C4-2B (cell line): ENCODE results near the gene PAM16.
A peak's percentile ranks its signal among the peaks of the same experiment; 100 is the strongest.

ENCODE experiments used
- H3K27ac ChIP-seq: fragments of 450-650 bp; 2 replicates; pipeline ENCODE4 v1.5.1; 2017
- CTCF ChIP-seq: fragments of 450-650 bp; conservative IDR thresholded peaks from 2 replicates; pipeline ENCODE4 v1.5.1; 2017; ENCODE audit warnings: mild to moderate bottlenecking
- ZFX ChIP-seq: fragments of 450-650 bp; IDR thresholded peaks from 2 replicates; pipeline ENCODE4 v1.6.1; 2017

PAM16 gene

GRCh38 chr16:4361033-4361943 is 10.2 kb upstream of the PAM16 start:
- H3K27ac ChIP-seq: no peak overlapping the region
- TF ChIP-seq CTCF (no peak), ZFX (no peak)

GRCh38 chr16:4360538-4361021 is 9.5 kb upstream of the PAM16 start:
- no peak overlapping the region for H3K27ac ChIP-seq
- TF ChIP-seq CTCF (no peak), ZFX (no peak)

GRCh38 chr16:4359914-4360313 is 8.8 kb upstream of the PAM16 start:
- no peak for TF ChIP-seq ZFX
- TF ChIP-seq CTCF: no peak
- no peak overlapping the region for H3K27ac ChIP-seq

- TF ChIP-seq ZFX (no peak), CTCF (peak; percentile 96)
- H3K27ac ChIP-seq: no peak overlapping the region
Observed at GRCh38 chr16:4358831-4359561, 7.9 kb upstream of the PAM16 start.

- no peak overlapping the region for H3K27ac ChIP-seq
- TF ChIP-seq CTCF (no peak), ZFX (no peak)
Observed at GRCh38 chr16:4358236-4358635, 7.1 kb upstream of the PAM16 start.

- no peak overlapping the region for H3K27ac ChIP-seq
- TF ChIP-seq CTCF (no peak), ZFX (no peak)
Observed at GRCh38 chr16:4356820-4357219, 5.7 kb upstream of the PAM16 start.
